Fibroblast of lung (primary cell): Measurements from ENCODE around the gene ROBO2.

Source experiments
- CTCF ChIP-seq, 2 donors: IDR thresholded peaks in 1 of 2; conservative IDR thresholded peaks in 1 of 2; 1 replicate in 1 of 2; 2 replicates in 1 of 2; pipeline ENCODE4 v1.5.1; 2011 to 2012; ENCODE audit warnings: low read length in 2 of 2, control low read depth in 1 of 2, inconsistent platforms in 1 of 2, low read depth in 1 of 2, mild to moderate bottlenecking in 1 of 2
- EZH2 ChIP-seq: IDR thresholded peaks from 2 replicates; pipeline ENCODE4 v1.5.1; 2012; ENCODE audit warnings: low read length, control low read depth, mild to moderate bottlenecking; ENCODE audit errors: missing control alignments

DNA sequence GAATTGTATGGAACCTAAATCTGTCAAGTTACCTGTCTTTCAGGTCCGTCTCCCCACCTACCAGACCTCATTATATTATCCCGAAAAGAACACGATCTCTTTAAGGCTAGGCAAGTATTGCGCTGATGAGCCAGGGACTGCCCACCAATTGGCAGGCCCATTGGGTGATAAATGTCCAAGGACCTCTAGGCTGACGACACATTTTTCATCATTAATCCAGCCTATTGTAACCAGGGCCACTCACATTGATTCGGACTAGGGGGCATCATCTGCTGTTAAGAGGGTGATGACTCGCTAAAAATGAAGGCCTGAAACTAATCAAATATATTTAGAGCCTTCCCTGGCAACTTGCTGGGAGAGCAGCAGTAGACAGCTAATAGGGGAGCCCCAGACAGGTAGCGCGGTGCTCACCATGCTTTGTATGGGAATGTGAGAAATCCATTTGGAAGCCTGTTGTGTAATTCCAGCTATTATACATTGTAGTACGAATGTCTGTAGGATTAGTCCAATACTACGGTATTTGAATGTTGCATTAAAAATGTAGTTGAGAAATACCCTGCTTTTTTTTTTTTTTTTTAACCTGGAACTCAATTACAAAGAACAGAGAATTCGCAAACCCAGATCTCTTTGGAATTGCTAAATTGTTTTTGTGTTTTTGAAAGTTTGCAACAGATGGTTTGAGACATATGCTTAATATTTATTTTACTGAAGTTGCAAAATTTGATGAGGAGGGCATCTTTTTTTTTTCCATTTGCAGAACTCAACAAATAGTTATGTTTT, 156.1 kb downstream of the ROBO2 start:
- no peak for TF ChIP-seq CTCF (conservative IDR thresholded peaks at IDR 0.05 in 1 of 2, IDR thresholded peaks at IDR 0.05 in 1 of 2; ENCODE audit: low read depth in 1 of 2, low read length in 2 of 2)
- no peak for TF ChIP-seq EZH2
